ACC112 (cell line): ENCODE measurements around the gene ZFC3H1.

Experiments
- H2AFZ ChIP-seq: fragments of 200-600 bp; sonication (generic); one replicate; pipeline ENCODE4 v1.6.0; 2017; ENCODE audit warnings: antibody characterized with exemption, low read length; ENCODE audit not compliant: unreplicated experiment
- H3K27ac ChIP-seq: fragments of 200-600 bp; sonication (generic); 2 replicates; pipeline ENCODE4 v1.5.1; 2014; ENCODE audit warnings: low read depth, mild to moderate bottlenecking, antibody characterized with exemption, low read length, moderate library complexity
- H3K27me3 ChIP-seq: fragments of 200-600 bp; sonication (generic); 2 replicates; pipeline ENCODE4 v1.6.1; 2014; ENCODE audit warnings: mild to moderate bottlenecking, antibody characterized with exemption, low read length, moderate library complexity, mixed read lengths; ENCODE audit not compliant: insufficient read depth
- H3K36me3 ChIP-seq: fragments of 200-600 bp; sonication (generic); 2 replicates; pipeline ENCODE4 v1.6.1; 2016; ENCODE audit warnings: mild to moderate bottlenecking, antibody characterized with exemption, low read length, moderate library complexity, mixed read lengths; ENCODE audit not compliant: insufficient read depth
- H3K4me1 ChIP-seq: fragments of 200-600 bp; sonication (generic); one replicate; pipeline ENCODE4 v1.6.1; 2016; ENCODE audit warnings: low read length, mixed read lengths; ENCODE audit not compliant: insufficient read depth, unreplicated experiment, control insufficient read depth
- H3K4me3 ChIP-seq: fragments of 200-600 bp; sonication (generic); 2 replicates; pipeline ENCODE4 v1.5.1; 2014; ENCODE audit warnings: mild to moderate bottlenecking, low read depth, low read length
- H3K79me2 ChIP-seq: fragments of 200-600 bp; sonication (generic); one replicate; pipeline ENCODE4 v1.6.0; 2016; ENCODE audit warnings: low read length; ENCODE audit not compliant: control insufficient read depth, unreplicated experiment, insufficient read depth

ZFC3H1 gene

GRCh38 chr12:71605039-71605438 is 58.6 kb downstream of the ZFC3H1 start:
- no peaks in the 10 kb centered on the region for H3K79me2 ChIP-seq
- H3K36me3 ChIP-seq, result peaks cover 32% of the 10 kb centered on the region
- H3K4me3 ChIP-seq, result no peak overlapping the region
- H3K27me3 ChIP-seq, result no peaks in the 10 kb centered on the region
- H3K27ac ChIP-seq, result no peak overlapping the region
- H2AFZ ChIP-seq, result no peak overlapping the region
- H3K4me1 ChIP-seq, result no peaks in the 10 kb centered on the region

- Histone ChIP-seq H3K4me1 (no peaks in the 10 kb centered on the region), H3K79me2 (no peaks in the 10 kb centered on the region), H3K27me3 (no peaks in the 10 kb centered on the region), H3K36me3 (peaks cover 18% of the 10 kb centered on the region), H2AFZ (no peak overlapping the region), H3K27ac (no peak overlapping the region), H3K4me3 (no peak overlapping the region)
Measured at GRCh38 chr12:71602761-71603577, 60.7 kb downstream of the ZFC3H1 start.

GRCh38 chr12:71601546-71601945 is 62.1 kb downstream of the ZFC3H1 start:
- Histone ChIP-seq H3K36me3 (peaks cover 8% of the 10 kb centered on the region; the same call in 1 of the 2 replicates), H3K27me3 (no peaks in the 10 kb centered on the region), H2AFZ (no peak overlapping the region), H3K4me1 (no peaks in the 10 kb centered on the region), H3K4me3 (no peak overlapping the region), H3K79me2 (no peaks in the 10 kb centered on the region), H3K27ac (no peak overlapping the region)

- no peak overlapping the region for H3K4me3 ChIP-seq
- H3K36me3 ChIP-seq, result no peaks in the 10 kb centered on the region
- H2AFZ ChIP-seq, result no peak overlapping the region
- H3K4me1 ChIP-seq, result no peaks in the 10 kb centered on the region
- H3K27ac ChIP-seq, result no peak overlapping the region
- H3K27me3 ChIP-seq, result no peaks in the 10 kb centered on the region
- no peaks in the 10 kb centered on the region for H3K79me2 ChIP-seq
Measured at GRCh38 chr12:71599210-71599609, 64.4 kb downstream of the ZFC3H1 start.

DNA sequence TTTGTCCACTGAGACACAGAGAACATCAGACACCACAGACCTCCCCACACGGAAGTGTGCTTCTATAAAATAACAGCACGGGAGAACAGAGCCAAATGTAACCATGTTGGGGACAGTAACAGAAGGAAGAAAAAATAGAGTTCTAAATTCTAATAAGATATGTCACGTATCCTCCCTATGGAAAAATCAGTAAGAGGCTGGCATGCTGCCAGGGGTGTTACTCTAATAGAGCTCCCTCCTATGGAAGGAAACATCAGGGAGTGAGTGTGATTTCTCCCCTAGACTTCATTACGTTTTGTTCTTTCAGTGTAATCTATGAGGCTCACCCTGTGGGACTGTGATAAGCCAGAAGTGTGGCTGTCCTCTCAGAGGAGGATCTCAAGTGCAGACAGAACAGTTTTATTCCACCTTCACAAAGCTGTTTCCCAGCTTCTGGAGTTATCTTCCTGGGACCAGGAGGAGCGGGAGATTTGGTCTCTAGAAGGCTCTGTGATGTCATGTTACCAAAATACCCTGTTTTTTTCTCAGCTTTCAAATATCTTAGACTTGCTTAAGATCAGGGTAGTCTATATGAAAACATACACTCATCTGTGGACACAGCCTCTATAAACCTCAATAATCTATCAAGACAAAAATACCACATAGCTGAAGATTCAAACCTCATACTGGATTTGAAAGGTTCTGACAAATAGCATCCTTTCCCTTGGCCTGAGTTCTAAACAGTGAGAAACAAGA is 69.3 kb downstream of the ZFC3H1 start:
- Histone ChIP-seq H2AFZ (peak overlapping the region; percentile 65), H3K27ac (no peak overlapping the region), H3K4me3 (no peak overlapping the region), H3K36me3 (no peaks in the 10 kb centered on the region), H3K79me2 (no peaks in the 10 kb centered on the region), H3K4me1 (no peaks in the 10 kb centered on the region), H3K27me3 (no peaks in the 10 kb centered on the region)

- Histone ChIP-seq H3K36me3 (no peaks in the 10 kb centered on the region), H3K27me3 (no peaks in the 10 kb centered on the region), H3K4me1 (no peaks in the 10 kb centered on the region), H3K27ac (no peak overlapping the region), H2AFZ (no peak overlapping the region), H3K4me3 (no peak overlapping the region), H3K79me2 (no peaks in the 10 kb centered on the region)
Measured at GRCh38 chr12:71592841-71593240, 70.8 kb downstream of the ZFC3H1 start.

DNA sequence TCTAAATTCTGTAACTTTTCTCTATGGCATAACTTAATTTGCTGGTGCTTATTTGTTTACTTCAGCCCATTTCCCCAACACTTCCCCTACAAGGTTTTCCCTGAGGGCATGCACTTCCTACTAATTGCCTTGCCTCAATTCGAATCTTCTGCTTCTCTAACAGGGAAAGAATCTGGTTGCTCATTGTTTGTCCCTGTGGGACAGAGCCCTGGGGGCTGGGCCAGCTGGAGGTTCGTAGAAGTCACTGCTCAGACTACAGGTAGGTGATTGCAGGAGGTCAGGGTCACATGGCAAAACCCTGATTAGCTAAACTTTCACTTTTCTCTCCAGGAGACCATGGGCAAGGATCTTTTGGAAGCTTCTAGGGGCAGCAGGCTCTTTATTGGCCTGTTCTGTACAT is 72.0 kb downstream of the ZFC3H1 start:
- no peaks in the 10 kb centered on the region for H3K4me1 ChIP-seq
- no peak overlapping the region for H2AFZ ChIP-seq
- H3K4me3 ChIP-seq, result no peak overlapping the region
- H3K27me3 ChIP-seq, result no peaks in the 10 kb centered on the region
- no peaks in the 10 kb centered on the region for H3K36me3 ChIP-seq
- no peak overlapping the region for H3K27ac ChIP-seq
- H3K79me2 ChIP-seq, result no peaks in the 10 kb centered on the region

- H3K27me3 ChIP-seq, result peaks cover 5% of the 10 kb centered on the region; the same call in 1 of the 2 replicates
- H3K79me2 ChIP-seq, result no peaks in the 10 kb centered on the region
- H3K4me1 ChIP-seq, result no peaks in the 10 kb centered on the region
- no peaks in the 10 kb centered on the region for H3K36me3 ChIP-seq
- H3K4me3 ChIP-seq, result no peak overlapping the region
- no peak overlapping the region for H3K27ac ChIP-seq
- H2AFZ ChIP-seq, result no peak overlapping the region
Measured at GRCh38 chr12:71589478-71589881, 74.2 kb downstream of the ZFC3H1 start.

GRCh38 chr12:71587012-71587411 is 76.6 kb downstream of the ZFC3H1 start:
- Histone ChIP-seq H3K4me3 (no peak overlapping the region), H3K27ac (no peak overlapping the region), H3K36me3 (no peaks in the 10 kb centered on the region), H2AFZ (no peak overlapping the region), H3K79me2 (no peaks in the 10 kb centered on the region), H3K27me3 (peaks cover 10% of the 10 kb centered on the region; the same call in 1 of the 2 replicates), H3K4me1 (no peaks in the 10 kb centered on the region)

GRCh38 chr12:71585218-71585617 is 78.4 kb downstream of the ZFC3H1 start:
- Histone ChIP-seq H3K4me1 (no peaks in the 10 kb centered on the region), H3K79me2 (no peaks in the 10 kb centered on the region)

DNA sequence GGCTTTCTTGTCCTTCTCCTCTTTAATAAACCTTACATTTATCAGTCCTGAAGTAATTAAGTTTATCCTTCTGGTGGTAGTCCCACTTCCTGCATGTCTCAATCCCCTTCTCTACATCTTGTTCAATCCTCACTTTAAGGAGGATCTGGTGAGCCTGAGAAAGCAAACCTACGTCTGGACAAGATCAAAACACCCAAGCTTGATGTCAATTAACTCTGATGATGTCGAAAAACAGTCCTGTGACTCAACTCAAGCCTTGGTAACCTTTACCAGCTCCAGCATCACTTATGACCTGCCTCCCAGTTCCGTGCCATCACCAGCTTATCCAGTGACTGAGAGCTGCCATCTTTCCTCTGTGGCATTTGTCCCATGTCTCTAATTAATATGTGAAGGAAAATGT is 79.3 kb downstream of the ZFC3H1 start:
- H3K4me3 ChIP-seq, result no peak overlapping the region
- H3K27me3 ChIP-seq, result peaks cover 10% of the 10 kb centered on the region; the same call in 1 of the 2 replicates
- no peaks in the 10 kb centered on the region for H3K79me2 ChIP-seq
- no peak overlapping the region for H2AFZ ChIP-seq
- no peaks in the 10 kb centered on the region for H3K36me3 ChIP-seq
- H3K27ac ChIP-seq, result no peak overlapping the region
- H3K4me1 ChIP-seq, result no peaks in the 10 kb centered on the region

More at GRCh38 chr12:71585218-71585617, 78.4 kb downstream of the ZFC3H1 start:
- Histone ChIP-seq H3K27me3 (peaks cover 10% of the 10 kb centered on the region; the same call in 1 of the 2 replicates), H3K4me3 (no peak overlapping the region), H3K36me3 (no peaks in the 10 kb centered on the region), H3K27ac (no peak overlapping the region), H2AFZ (no peak overlapping the region)
